WTC11 (cell line): ENCODE results near the gene SIRT3. TPM values are rescaled to one million over a fixed set of nuclear protein-coding genes. Genes with fewer than 3 reads are reported as not detected.

Experiments
- ATAC-seq: fragments of 200-7000 bp; cut with Tn5 transposase; 2 replicates; pipeline ENCODE4 v1.10.0; 2021; ENCODE audit warnings: mild to moderate bottlenecking, moderate library complexity
- CTCF ChIA-PET: fragments of 300-600 bp; sonication (Branson Sonifier 250); formaldehyde crosslinking; loops from one replicate; lab custom pipeline; 2021; ENCODE audit warnings: antibody characterized with exemption; lab: Charles Lee
- POLR2A ChIA-PET: fragments of 350-600 bp; sonication (Branson Sonifier 250); formaldehyde crosslinking; loops from one replicate; lab custom pipeline; 2021; ENCODE audit warnings: antibody characterized with exemption; lab: Charles Lee
- DNase-seq: peaks from one replicate; pipeline ENCODE4 v3.0.0; 2021; ENCODE audit warnings: low spot score
- H3K27ac Mint-ChIP-seq: 2 replicates; pipeline ENCODE4 v1.8.0; 2021; ENCODE audit warnings: mixed read lengths
- H3K27me3 Mint-ChIP-seq: 2 replicates; pipeline ENCODE4 v1.8.0; 2021; ENCODE audit warnings: low read depth, mild to moderate bottlenecking, moderate library complexity, mixed read lengths
- H3K36me3 Mint-ChIP-seq: 2 replicates; pipeline ENCODE4 v1.8.0; 2021; ENCODE audit warnings: mixed read lengths
- H3K4me1 Mint-ChIP-seq: 2 replicates; pipeline ENCODE4 v1.8.0; 2022; ENCODE audit warnings: mixed read lengths
- H3K4me3 Mint-ChIP-seq: 2 replicates; pipeline ENCODE4 v1.8.0; 2021; ENCODE audit warnings: mild to moderate bottlenecking, moderate library complexity, mixed read lengths
- H3K9me3 Mint-ChIP-seq: 2 replicates; pipeline ENCODE4 v1.8.0; 2021; ENCODE audit warnings: mixed read lengths
- CREB1 ChIP-seq: sonication (generic); formaldehyde crosslinking; IDR thresholded peaks from 2 replicates; pipeline ENCODE4 v1.8.0; 2023; ENCODE audit warnings: mild to moderate bottlenecking, missing genetic modification reagents
- ERG ChIP-seq: fragments of 250-450 bp; sonication (Bioruptor Pico); IDR thresholded peaks from 2 replicates; pipeline ENCODE4 v1.8.0; 2021; ENCODE audit warnings: mild to moderate bottlenecking
- FOXJ3 ChIP-seq: sonication (generic); formaldehyde crosslinking; IDR thresholded peaks from 2 replicates; pipeline ENCODE4 v1.9.0; 2021; ENCODE audit warnings: missing genetic modification reagents, mild to moderate bottlenecking, borderline replicate concordance
- FOXK1 ChIP-seq: sonication (generic); formaldehyde crosslinking; IDR thresholded peaks from 2 replicates; pipeline ENCODE4 v1.8.0; 2022; ENCODE audit warnings: mild to moderate bottlenecking, moderate library complexity, missing genetic modification reagents
- GABPB1 ChIP-seq: sonication (generic); formaldehyde crosslinking; IDR thresholded peaks from 2 replicates; pipeline ENCODE4 v1.8.1; 2023; ENCODE audit warnings: mild to moderate bottlenecking, missing genetic modification reagents
- KAT7 ChIP-seq: sonication (generic); formaldehyde crosslinking; IDR thresholded peaks from 2 replicates; pipeline ENCODE4 v1.8.1; 2023; ENCODE audit warnings: missing genetic modification reagents, mild to moderate bottlenecking, borderline replicate concordance
- MLX ChIP-seq: sonication (generic); formaldehyde crosslinking; IDR thresholded peaks from 2 replicates; pipeline ENCODE4 v1.8.1; 2023; ENCODE audit warnings: mild to moderate bottlenecking, missing genetic modification reagents, moderate library complexity
- NFYB ChIP-seq: sonication (generic); formaldehyde crosslinking; conservative IDR thresholded peaks from 2 replicates; pipeline ENCODE4 v1.8.0; 2022; ENCODE audit warnings: low read depth, missing genetic modification reagents
- NR1H2 ChIP-seq: sonication (generic); formaldehyde crosslinking; IDR thresholded peaks from 2 replicates; pipeline ENCODE4 v1.9.0; 2021; ENCODE audit warnings: mild to moderate bottlenecking, moderate library complexity, missing genetic modification reagents
- OVOL2 ChIP-seq: fragments of 250-450 bp; sonication (Bioruptor Pico); IDR thresholded peaks from 2 replicates; pipeline ENCODE4 v1.9.0; 2021; ENCODE audit warnings: mild to moderate bottlenecking, borderline replicate concordance
- PRRX2 ChIP-seq: fragments of 250-450 bp; sonication (Bioruptor Pico); IDR thresholded peaks from 2 replicates; pipeline ENCODE4 v1.8.0; 2021; ENCODE audit warnings: mild to moderate bottlenecking
- RORB ChIP-seq: fragments of 250-450 bp; sonication (Bioruptor Pico); IDR thresholded peaks from 2 replicates; pipeline ENCODE4 v1.9.0; 2021; ENCODE audit warnings: mild to moderate bottlenecking
- ZNF138 ChIP-seq: sonication (generic); formaldehyde crosslinking; conservative IDR thresholded peaks from 2 replicates; pipeline ENCODE4 v1.8.1; 2022; ENCODE audit warnings: mild to moderate bottlenecking, moderate library complexity, missing genetic modification reagents
- ZNF219 ChIP-seq: sonication (generic); formaldehyde crosslinking; IDR thresholded peaks from 2 replicates; pipeline ENCODE4 v1.8.0; 2023; ENCODE audit warnings: missing genetic modification reagents, mild to moderate bottlenecking, borderline replicate concordance
- ZNF317 ChIP-seq: sonication (generic); formaldehyde crosslinking; IDR thresholded peaks from 2 replicates; pipeline ENCODE4 v1.8.1; 2023; ENCODE audit warnings: low read depth, mild to moderate bottlenecking, moderate library complexity, missing genetic modification reagents, borderline replicate concordance
- ZNF396 ChIP-seq: fragments of 250-450 bp; sonication (Bioruptor Pico); IDR thresholded peaks from 2 replicates; pipeline ENCODE4 v1.8.0; 2021; ENCODE audit warnings: mild to moderate bottlenecking, moderate library complexity, borderline replicate concordance
- ZNF423 ChIP-seq: fragments of 250-450 bp; sonication (Bioruptor Pico); IDR thresholded peaks from 2 replicates; pipeline ENCODE4 v2.1.2; 2022; ENCODE audit warnings: mild to moderate bottlenecking, moderate library complexity
- total RNA-seq: library from RNA; stranded (reverse); gene quantifications from 3 replicates; pipeline ENCODE4 v1.2.3, GENCODE V29; 2021
- TF ChIP-seq, protein P1 (sequence below): fragments of 200-600 bp; IDR thresholded peaks from 2 replicates; pipeline ENCODE4 v1.8.0; 2022; ENCODE audit warnings: antibody characterized with exemption
- TF ChIP-seq, protein P2 (sequence below): fragments of 250-450 bp; sonication (Bioruptor Pico); conservative IDR thresholded peaks from 2 replicates; pipeline ENCODE4 v1.9.0; 2021; ENCODE audit warnings: mild to moderate bottlenecking
- TF ChIP-seq, protein P3 (sequence below): sonication (generic); formaldehyde crosslinking; IDR thresholded peaks from 2 replicates; pipeline ENCODE4 v1.8.1; 2022; ENCODE audit warnings: mild to moderate bottlenecking, moderate library complexity, missing genetic modification reagents
- TF ChIP-seq, protein P4 (sequence below): sonication (generic); formaldehyde crosslinking; conservative IDR thresholded peaks from 2 replicates; pipeline ENCODE4 v1.8.1; 2023; ENCODE audit warnings: mild to moderate bottlenecking, low read depth, missing genetic modification reagents, moderate library complexity
- TF ChIP-seq, protein P5 (sequence below): sonication (generic); formaldehyde crosslinking; IDR thresholded peaks from 2 replicates; pipeline ENCODE4 v1.8.1; 2023; ENCODE audit warnings: mild to moderate bottlenecking, missing genetic modification reagents, moderate library complexity
- TF ChIP-seq, protein P6 (sequence below): sonication (generic); formaldehyde crosslinking; conservative IDR thresholded peaks from 2 replicates; pipeline ENCODE4 v1.8.1; 2022; ENCODE audit warnings: mild to moderate bottlenecking, missing genetic modification reagents

Gene SIRT3
- total RNA-seq, 1 experiment from 2014 or later, result 21.0 TPM

DNA sequence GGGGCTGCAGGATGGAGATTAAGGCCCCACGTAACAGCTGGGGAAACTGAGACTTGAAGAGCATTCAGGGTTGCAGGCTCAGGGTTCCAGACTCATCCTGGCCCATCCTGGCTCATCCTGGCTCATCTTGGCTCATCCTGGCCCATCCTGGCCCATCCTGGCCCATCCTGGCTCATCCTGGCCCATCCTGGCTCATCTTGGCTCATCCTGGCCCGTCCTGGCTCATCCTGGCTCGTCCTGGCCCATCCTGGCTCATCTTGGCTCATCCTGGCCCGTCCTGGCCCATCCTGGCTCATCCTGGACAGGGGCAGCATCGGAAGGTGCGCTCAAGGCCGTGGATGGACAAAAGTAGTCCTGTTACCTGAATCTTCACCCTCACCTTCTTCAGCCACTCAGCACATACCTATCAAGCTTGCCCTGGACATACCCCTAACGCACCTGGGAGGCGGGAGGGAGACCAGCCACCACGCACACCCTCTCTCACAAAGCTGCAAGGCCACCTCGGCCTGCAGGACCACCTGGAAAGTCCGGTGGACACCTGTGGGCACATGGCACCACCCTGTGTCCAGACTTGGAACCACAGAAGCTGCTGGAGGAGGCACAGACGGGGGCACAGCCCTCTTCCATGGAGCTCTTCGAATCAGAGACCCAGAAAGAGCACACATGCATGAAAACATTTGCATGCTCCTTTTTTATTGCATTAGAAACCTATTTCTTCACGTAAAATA, 21.8 kb upstream of the SIRT3 start:
- no peak overlapping the region for H3K27ac Mint-ChIP-seq
- peaks cover 7% of the 10 kb centered on the region; the same call in 1 of the 2 replicates for H3K27me3 Mint-ChIP-seq
- ChIA-PET POLR2A (no interaction called here), CTCF (interaction anchor here (0.6 to 1.8 kb wide), 2 partner anchors 7 to 51 kb away, joined by 4 to 6 read pairs; partner anchors contain the start of gene BET1L)
- peaks cover 22% of the 10 kb centered on the region for H3K36me3 Mint-ChIP-seq
- H3K9me3 Mint-ChIP-seq, result peaks cover 21% of the 10 kb centered on the region
- no peak for ATAC-seq
- no peak for DNase-seq
- no peak overlapping the region for H3K4me3 Mint-ChIP-seq
- TF ChIP-seq NR1H2 (CRISPR knock-in tag) (no peak), ZNF423 (no peak), ZNF317 (CRISPR knock-in tag) (no peak), ERG (CRISPR knock-in tag) (no peak), RORB (no peak), MLX (CRISPR knock-in tag) (no peak), ZNF138 (CRISPR knock-in tag) (no peak), ZNF219 (CRISPR knock-in tag) (no peak), NFYB (CRISPR knock-in tag) (no peak), CREB1 (CRISPR knock-in tag) (no peak), KAT7 (CRISPR knock-in tag) (no peak), PRRX2 (CRISPR knock-in tag) (no peak)
- TF ChIP-seq, protein P1, sequence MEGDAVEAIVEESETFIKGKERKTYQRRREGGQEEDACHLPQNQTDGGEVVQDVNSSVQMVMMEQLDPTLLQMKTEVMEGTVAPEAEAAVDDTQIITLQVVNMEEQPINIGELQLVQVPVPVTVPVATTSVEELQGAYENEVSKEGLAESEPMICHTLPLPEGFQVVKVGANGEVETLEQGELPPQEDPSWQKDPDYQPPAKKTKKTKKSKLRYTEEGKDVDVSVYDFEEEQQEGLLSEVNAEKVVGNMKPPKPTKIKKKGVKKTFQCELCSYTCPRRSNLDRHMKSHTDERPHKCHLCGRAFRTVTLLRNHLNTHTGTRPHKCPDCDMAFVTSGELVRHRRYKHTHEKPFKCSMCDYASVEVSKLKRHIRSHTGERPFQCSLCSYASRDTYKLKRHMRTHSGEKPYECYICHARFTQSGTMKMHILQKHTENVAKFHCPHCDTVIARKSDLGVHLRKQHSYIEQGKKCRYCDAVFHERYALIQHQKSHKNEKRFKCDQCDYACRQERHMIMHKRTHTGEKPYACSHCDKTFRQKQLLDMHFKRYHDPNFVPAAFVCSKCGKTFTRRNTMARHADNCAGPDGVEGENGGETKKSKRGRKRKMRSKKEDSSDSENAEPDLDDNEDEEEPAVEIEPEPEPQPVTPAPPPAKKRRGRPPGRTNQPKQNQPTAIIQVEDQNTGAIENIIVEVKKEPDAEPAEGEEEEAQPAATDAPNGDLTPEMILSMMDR, result no peak
- TF ChIP-seq, protein P2, sequence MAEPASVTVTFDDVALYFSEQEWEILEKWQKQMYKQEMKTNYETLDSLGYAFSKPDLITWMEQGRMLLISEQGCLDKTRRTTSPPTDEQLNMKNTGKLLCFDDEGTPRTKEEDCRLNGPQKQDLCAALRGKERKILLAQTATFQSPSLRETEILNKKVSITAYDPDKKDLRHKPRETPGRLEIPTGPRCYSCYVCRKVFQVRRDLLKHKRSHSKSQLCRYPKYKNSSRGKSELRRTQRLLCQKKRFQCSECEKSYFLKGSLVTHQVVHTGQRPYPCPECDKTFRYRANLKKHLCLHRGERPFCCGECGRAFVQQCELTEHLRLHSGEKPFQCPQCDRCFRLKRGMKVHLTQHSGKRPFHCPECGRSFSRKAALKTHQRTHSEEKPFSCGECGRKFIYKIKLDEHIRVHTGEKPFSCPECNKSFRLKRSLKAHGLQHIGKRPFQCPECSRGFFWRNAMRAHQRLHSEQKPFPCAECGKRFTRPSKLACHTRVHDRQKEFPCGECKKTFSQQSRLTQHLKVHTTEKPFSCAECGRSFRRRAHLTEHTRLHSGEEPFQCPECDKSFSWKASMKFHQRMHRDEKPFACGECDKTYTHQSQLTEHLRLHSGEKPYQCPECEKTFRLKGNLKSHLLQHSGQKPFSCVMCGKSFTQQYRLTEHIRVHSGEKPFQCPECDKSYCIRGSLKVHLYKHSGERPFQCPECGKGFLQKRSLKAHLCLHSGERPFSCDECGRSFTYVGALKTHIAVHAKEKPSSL (CRISPR knock-in tag), result no peak
- no peaks in the 10 kb centered on the region for H3K4me1 Mint-ChIP-seq

DNA sequence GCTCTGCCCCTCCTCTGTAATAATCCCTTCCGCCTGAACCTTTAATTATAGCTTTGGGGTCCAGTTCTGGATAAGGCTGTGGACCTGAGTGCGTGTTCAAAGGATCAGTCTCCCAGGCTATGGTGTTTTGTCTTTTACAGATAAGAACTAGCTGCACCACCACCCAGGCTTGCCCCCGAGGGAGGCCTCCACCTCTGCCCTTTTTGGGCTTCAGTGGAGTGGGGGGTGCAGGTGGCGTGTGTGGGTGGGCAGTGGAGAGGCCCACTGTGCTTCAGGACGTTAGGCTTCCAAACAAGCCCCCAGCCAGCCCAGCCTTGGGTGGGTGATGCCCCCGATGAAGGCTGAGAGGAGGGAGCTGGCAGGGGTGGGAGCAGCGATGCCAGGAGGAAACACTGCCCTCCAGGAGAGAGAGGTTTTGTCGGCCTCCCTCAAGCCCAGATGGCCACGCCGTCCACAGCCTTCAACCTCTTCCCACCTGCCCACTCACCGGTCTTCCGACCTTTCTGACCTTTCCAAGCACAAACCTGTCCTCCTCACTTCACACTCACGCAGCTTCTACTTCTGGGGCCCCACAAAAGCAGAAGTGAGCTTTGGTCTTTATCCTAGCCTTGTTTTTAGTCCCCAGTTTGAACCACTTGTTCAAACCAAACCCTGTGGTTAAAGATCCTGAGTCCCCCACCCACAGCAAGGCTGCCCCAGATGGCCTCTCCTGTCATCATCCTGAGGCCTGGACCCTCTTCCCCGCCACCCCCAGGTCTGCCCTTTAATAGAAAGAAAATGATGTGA, 21.0 kb upstream of the SIRT3 start:
- Mint-ChIP-seq H3K27me3 (peaks cover 7% of the 10 kb centered on the region; the same call in 1 of the 2 replicates), H3K27ac (no peak overlapping the region), H3K36me3 (peaks cover 28% of the 10 kb centered on the region), H3K9me3 (peaks cover 19% of the 10 kb centered on the region), H3K4me1 (no peaks in the 10 kb centered on the region), H3K4me3 (no peak overlapping the region)
- ChIA-PET POLR2A (no interaction called here), CTCF (no interaction called here)
- ATAC-seq (no peak), DNase-seq (no peak)
- TF ChIP-seq KAT7 (CRISPR knock-in tag) (no peak), GABPB1 (CRISPR knock-in tag) (no peak), OVOL2 (CRISPR knock-in tag) (no peak), FOXK1 (no peak), FOXJ3 (no peak), ZNF396 (CRISPR knock-in tag) (no peak)
- TF ChIP-seq, protein P3, sequence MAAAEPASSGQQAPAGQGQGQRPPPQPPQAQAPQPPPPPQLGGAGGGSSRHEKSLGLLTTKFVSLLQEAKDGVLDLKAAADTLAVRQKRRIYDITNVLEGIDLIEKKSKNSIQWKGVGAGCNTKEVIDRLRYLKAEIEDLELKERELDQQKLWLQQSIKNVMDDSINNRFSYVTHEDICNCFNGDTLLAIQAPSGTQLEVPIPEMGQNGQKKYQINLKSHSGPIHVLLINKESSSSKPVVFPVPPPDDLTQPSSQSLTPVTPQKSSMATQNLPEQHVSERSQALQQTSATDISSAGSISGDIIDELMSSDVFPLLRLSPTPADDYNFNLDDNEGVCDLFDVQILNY (CRISPR knock-in tag), result no peak
- TF ChIP-seq, protein P4, sequence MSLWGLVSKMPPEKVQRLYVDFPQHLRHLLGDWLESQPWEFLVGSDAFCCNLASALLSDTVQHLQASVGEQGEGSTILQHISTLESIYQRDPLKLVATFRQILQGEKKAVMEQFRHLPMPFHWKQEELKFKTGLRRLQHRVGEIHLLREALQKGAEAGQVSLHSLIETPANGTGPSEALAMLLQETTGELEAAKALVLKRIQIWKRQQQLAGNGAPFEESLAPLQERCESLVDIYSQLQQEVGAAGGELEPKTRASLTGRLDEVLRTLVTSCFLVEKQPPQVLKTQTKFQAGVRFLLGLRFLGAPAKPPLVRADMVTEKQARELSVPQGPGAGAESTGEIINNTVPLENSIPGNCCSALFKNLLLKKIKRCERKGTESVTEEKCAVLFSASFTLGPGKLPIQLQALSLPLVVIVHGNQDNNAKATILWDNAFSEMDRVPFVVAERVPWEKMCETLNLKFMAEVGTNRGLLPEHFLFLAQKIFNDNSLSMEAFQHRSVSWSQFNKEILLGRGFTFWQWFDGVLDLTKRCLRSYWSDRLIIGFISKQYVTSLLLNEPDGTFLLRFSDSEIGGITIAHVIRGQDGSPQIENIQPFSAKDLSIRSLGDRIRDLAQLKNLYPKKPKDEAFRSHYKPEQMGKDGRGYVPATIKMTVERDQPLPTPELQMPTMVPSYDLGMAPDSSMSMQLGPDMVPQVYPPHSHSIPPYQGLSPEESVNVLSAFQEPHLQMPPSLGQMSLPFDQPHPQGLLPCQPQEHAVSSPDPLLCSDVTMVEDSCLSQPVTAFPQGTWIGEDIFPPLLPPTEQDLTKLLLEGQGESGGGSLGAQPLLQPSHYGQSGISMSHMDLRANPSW (CRISPR knock-in tag), result no peak
- TF ChIP-seq, protein P5, sequence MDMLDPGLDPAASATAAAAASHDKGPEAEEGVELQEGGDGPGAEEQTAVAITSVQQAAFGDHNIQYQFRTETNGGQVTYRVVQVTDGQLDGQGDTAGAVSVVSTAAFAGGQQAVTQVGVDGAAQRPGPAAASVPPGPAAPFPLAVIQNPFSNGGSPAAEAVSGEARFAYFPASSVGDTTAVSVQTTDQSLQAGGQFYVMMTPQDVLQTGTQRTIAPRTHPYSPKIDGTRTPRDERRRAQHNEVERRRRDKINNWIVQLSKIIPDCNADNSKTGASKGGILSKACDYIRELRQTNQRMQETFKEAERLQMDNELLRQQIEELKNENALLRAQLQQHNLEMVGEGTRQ, result no peak
- TF ChIP-seq, protein P6, sequence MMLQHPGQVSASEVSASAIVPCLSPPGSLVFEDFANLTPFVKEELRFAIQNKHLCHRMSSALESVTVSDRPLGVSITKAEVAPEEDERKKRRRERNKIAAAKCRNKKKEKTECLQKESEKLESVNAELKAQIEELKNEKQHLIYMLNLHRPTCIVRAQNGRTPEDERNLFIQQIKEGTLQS (CRISPR knock-in tag), result no peak
